GM23338 (cell line): ENCODE measurements around the gene PLD6. TPM values are rescaled to one million over a fixed set of nuclear protein-coding genes. Genes with fewer than 3 reads are reported as not detected.

Experiments
- ATAC-seq: fragments of 200-7000 bp; cut with Tn5 transposase; 3 replicates; pipeline ENCODE4 v1.9.1; 2020
- DNase-seq: peaks from one replicate; pipeline ENCODE4 v3.0.0-alpha.2; 2015; ENCODE audit warnings: low spot score
- H2AFZ ChIP-seq: fragments of 200-600 bp; sonication (generic); 2 replicates; pipeline ENCODE4 v1.8.0; 2016; ENCODE audit warnings: antibody characterized with exemption, mild to moderate bottlenecking, moderate library complexity
- H3F3A ChIP-seq: fragments of 200-600 bp; sonication (generic); replicated peaks from 2 replicates; pipeline ENCODE4 v1.8.0; 2017; ENCODE audit warnings: antibody characterized with exemption, mixed run types, low read depth
- H3K27ac ChIP-seq: fragments of 200-600 bp; sonication (generic); 2 replicates; pipeline ENCODE4 v1.6.1; 2016; ENCODE audit warnings: low read depth
- H3K27me3 ChIP-seq: fragments of 200-600 bp; sonication (generic); 2 replicates; pipeline ENCODE4 v1.8.0; 2016; ENCODE audit warnings: mild to moderate bottlenecking, mixed run types, moderate library complexity; ENCODE audit not compliant: insufficient read depth
- H3K36me3 ChIP-seq: fragments of 200-600 bp; sonication (generic); 2 replicates; pipeline ENCODE4 v1.8.0; 2016; ENCODE audit warnings: mild to moderate bottlenecking; ENCODE audit not compliant: insufficient read depth
- H3K4me1 ChIP-seq: fragments of 200-600 bp; sonication (generic); 2 replicates; pipeline ENCODE4 v1.8.0; 2016; ENCODE audit warnings: mild to moderate bottlenecking, moderate library complexity; ENCODE audit not compliant: insufficient read depth
- H3K4me2 ChIP-seq: fragments of 200-600 bp; sonication (generic); 2 replicates; pipeline ENCODE4 v1.7.1; 2017; ENCODE audit warnings: mixed run types
- H3K4me3 ChIP-seq: fragments of 200-600 bp; sonication (generic); 2 replicates; pipeline ENCODE4 v1.6.1; 2016; ENCODE audit warnings: mixed run types
- H3K79me2 ChIP-seq: fragments of 200-600 bp; sonication (generic); replicated peaks from 2 replicates; pipeline ENCODE4 v1.8.0; 2017; ENCODE audit warnings: mild to moderate bottlenecking; ENCODE audit not compliant: insufficient read depth
- H3K9me2 ChIP-seq: fragments of 200-600 bp; sonication (generic); 2 replicates; pipeline ENCODE4 v1.8.0; 2017; ENCODE audit not compliant: insufficient read depth
- H4K20me1 ChIP-seq: fragments of 200-600 bp; sonication (generic); replicated peaks from 2 replicates; pipeline ENCODE4 v1.8.0; 2017; ENCODE audit warnings: mild to moderate bottlenecking; ENCODE audit not compliant: insufficient read depth
- H3K27ac Mint-ChIP-seq: 2 replicates; pipeline ENCODE4 v1.8.0; 2020; ENCODE audit warnings: inconsistent platforms, mild to moderate bottlenecking, moderate library complexity, mixed read lengths
- H3K27me3 Mint-ChIP-seq: 3 replicates; pipeline ENCODE4 v1.8.0; 2022; ENCODE audit warnings: low read depth, mild to moderate bottlenecking, moderate library complexity, mixed read lengths, inconsistent platforms; ENCODE audit not compliant: insufficient read depth, poor library complexity
- H3K36me3 Mint-ChIP-seq: 3 replicates; pipeline ENCODE4 v1.8.0; 2021; ENCODE audit warnings: low read depth, mild to moderate bottlenecking, inconsistent platforms, moderate library complexity, mixed read lengths
- H3K4me1 Mint-ChIP-seq: 3 replicates; pipeline ENCODE4 v1.8.0; 2020; ENCODE audit warnings: mild to moderate bottlenecking, inconsistent platforms, mixed read lengths
- H3K4me3 Mint-ChIP-seq: 3 replicates; pipeline ENCODE4 v1.8.0; 2021; ENCODE audit warnings: moderate library complexity, mild to moderate bottlenecking, inconsistent platforms, mixed read lengths
- H3K9me3 Mint-ChIP-seq: 3 replicates; pipeline ENCODE4 v1.8.0; 2020; ENCODE audit warnings: moderate library complexity, mild to moderate bottlenecking, inconsistent platforms, mixed read lengths
- CREB1 ChIP-seq: fragments of 250-450 bp; sonication (Bioruptor Pico); IDR thresholded peaks from 2 replicates; pipeline ENCODE4 v1.5.0; 2020; ENCODE audit warnings: low read depth, mild to moderate bottlenecking, moderate library complexity
- CTCF ChIP-seq, 2 experiments: fragments of 200-600 bp in 1 of 2; sonication (generic) in 1 of 2; conservative IDR thresholded peaks; 2 replicates each; pipeline versions ENCODE4 v1.5.1 to v1.6.1; 2016 to 2017; ENCODE audit warnings: antibody characterized with exemption in 2 of 2, low read depth in 2 of 2, mild to moderate bottlenecking in 2 of 2, moderate library complexity in 1 of 2
- ETS1 ChIP-seq: IDR thresholded peaks from 2 replicates; pipeline ENCODE4 v1.6.1; 2016; ENCODE audit warnings: antibody characterized with exemption
- EZH2 ChIP-seq: fragments of 200-600 bp; sonication (generic); IDR thresholded peaks from one replicate; pipeline ENCODE4 v1.8.0; 2017; ENCODE audit warnings: antibody characterized with exemption, mild to moderate bottlenecking, low read depth; ENCODE audit not compliant: unreplicated experiment
- EZH2phosphoT487 ChIP-seq: fragments of 200-600 bp; sonication (generic); IDR thresholded peaks from one replicate; pipeline ENCODE4 v1.8.1; 2018; ENCODE audit warnings: antibody characterized with exemption; ENCODE audit not compliant: unreplicated experiment
- JUNB ChIP-seq: IDR thresholded peaks from one replicate; pipeline ENCODE4 v1.6.1; 2016; ENCODE audit warnings: antibody characterized with exemption; ENCODE audit not compliant: unreplicated experiment
- NANOG ChIP-seq: IDR thresholded peaks from 2 replicates; pipeline ENCODE4 v1.6.1; 2016; ENCODE audit warnings: antibody characterized with exemption, borderline replicate concordance
- POLR2AphosphoS5 ChIP-seq: IDR thresholded peaks from 2 replicates; pipeline ENCODE4 v1.6.1; 2016; ENCODE audit warnings: antibody characterized with exemption, low read depth
- REST ChIP-seq: IDR thresholded peaks from one replicate; pipeline ENCODE4 v1.6.1; 2018; ENCODE audit warnings: antibody characterized with exemption; ENCODE audit not compliant: unreplicated experiment
- STAT1 ChIP-seq: IDR thresholded peaks from one replicate; pipeline ENCODE4 v1.6.1; 2016; ENCODE audit warnings: antibody characterized with exemption; ENCODE audit not compliant: unreplicated experiment
- ZNF114 ChIP-seq: fragments of 250-450 bp; sonication (Bioruptor Pico); IDR thresholded peaks from 2 replicates; pipeline ENCODE4 v1.5.0; 2020; ENCODE audit warnings: mild to moderate bottlenecking, moderate library complexity
- ZNF331 ChIP-seq: fragments of 250-450 bp; sonication (Bioruptor Pico); IDR thresholded peaks from 2 replicates; pipeline ENCODE4 v1.5.0; 2020; ENCODE audit warnings: low read depth, mild to moderate bottlenecking, moderate library complexity
- ZNF462 ChIP-seq: fragments of 250-450 bp; sonication (Bioruptor Pico); IDR thresholded peaks from 2 replicates; pipeline ENCODE4 v1.5.0; 2020; ENCODE audit warnings: mild to moderate bottlenecking, moderate library complexity
- polyA plus RNA-seq: library from polyadenylated mRNA; unstranded; fragments of >200 nt; fragmentation: Nextera tagmentation; extraction: Ambion mirVana; gene quantifications from 2 replicates; pipeline ENCODE4 v1.2.1, GENCODE V29; 2016
- total RNA-seq: library from RNA; depleted of rRNA; stranded (reverse); fragments of >200 nt; shearing (Covaris generic); gene quantifications from 2 replicates; pipeline ENCODE4 v1.2.3, GENCODE V29; 2014

Gene PLD6
- total and polyA plus RNA-seq, 2 experiments from 2014 or later: not detected

GRCh38 chr17:17172990-17173389 lies 33.1 kb downstream of the PLD6 start:
- DNase-seq (no peak), ATAC-seq (no peak)
- H3F3A ChIP-seq: no peaks in the 10 kb centered on the region
- H3K27ac ChIP-seq: no peak overlapping the region
- H3K4me3 ChIP-seq: no peak overlapping the region
- H3K79me2 ChIP-seq: no peaks in the 10 kb centered on the region
- TF ChIP-seq ZNF331 (no peak), EZH2 (no peak), EZH2phosphoT487 (no peak), NANOG (no peak), ZNF114 (CRISPR knock-in tag) (no peak), POLR2AphosphoS5 (no peak), STAT1 (no peak), JUNB (no peak), ETS1 (no peak), REST (no peak), ZNF462 (CRISPR knock-in tag) (no peak), CREB1 (CRISPR knock-in tag) (no peak), CTCF (conservative IDR thresholded peaks at IDR 0.05; ENCODE audit: low read depth in 2 of 2) (no peak)
- H3K4me1 ChIP-seq: no peaks in the 10 kb centered on the region
- H3K4me2 ChIP-seq: no peak overlapping the region
- H3K9me2 ChIP-seq: no peaks in the 10 kb centered on the region
- no peak overlapping the region for H3K27ac Mint-ChIP-seq
- no peaks in the 10 kb centered on the region for H3K27me3 ChIP-seq
- no peak overlapping the region for H2AFZ ChIP-seq
- peaks cover 34% of the 10 kb centered on the region for H3K36me3 Mint-ChIP-seq
- H3K4me1 Mint-ChIP-seq: peaks cover 11% of the 10 kb centered on the region
- H4K20me1 ChIP-seq: no peaks in the 10 kb centered on the region; the same call in 1 of the 2 replicates
- H3K9me3 Mint-ChIP-seq: no peaks in the 10 kb centered on the region
- H3K4me3 Mint-ChIP-seq: no peak overlapping the region
- H3K27me3 Mint-ChIP-seq: peaks cover 7% of the 10 kb centered on the region
- H3K36me3 ChIP-seq: no peaks in the 10 kb centered on the region; the same call in 1 of the 2 replicates
